IPS-NIHi7 (cell line): ENCODE results near the gene HOATZ.

Experiments used
- DNase-seq: peaks from one replicate; pipeline ENCODE4 v3.0.0; 2012; ENCODE audit warnings: mixed read lengths; ENCODE audit errors: extremely low spot score

The HOATZ gene

DNA sequence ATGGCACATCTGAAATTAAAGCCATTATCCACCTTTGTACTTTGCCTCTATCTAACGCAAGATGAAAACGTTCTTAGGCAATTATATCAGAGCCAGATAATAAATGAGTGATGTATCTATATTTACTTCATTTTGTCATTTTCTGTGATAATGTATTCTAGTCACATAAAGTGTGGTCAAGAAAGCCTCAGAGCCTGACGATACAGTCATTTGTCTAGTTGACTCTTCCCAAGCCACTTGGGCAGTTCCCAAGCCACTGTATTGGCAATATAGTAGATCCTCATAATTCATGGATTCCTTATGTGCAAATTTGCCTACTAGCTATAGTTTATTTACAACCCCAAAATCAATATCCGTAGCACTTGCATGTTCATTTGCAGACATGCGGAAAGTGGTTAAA lies 7.8 kb downstream of the HOATZ start:
- no peak for DNase-seq

- DNase-seq: no peak
These were observed 8.8 kb downstream of the HOATZ start for GRCh38 chr11:111523343-111523742.

DNA sequence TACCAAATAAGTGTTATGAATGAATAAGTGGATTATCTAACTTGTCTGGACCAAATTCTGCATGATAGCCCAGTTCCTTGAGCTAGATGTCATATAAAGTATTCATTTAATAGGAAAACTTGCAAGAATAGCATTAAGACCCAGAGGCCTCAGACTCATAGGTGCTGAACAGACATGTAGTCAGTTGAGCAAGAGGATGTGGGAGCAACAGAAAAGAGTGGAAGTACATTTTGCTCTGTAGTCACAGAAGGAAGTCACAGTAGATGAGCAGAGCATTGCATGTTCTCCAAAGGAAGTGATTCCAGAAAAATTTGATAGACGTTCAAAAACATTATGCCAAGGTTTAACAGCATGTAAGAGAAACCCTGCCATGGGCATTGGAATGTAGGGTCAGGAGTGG lies 9.5 kb downstream of the HOATZ start:
- no peak for DNase-seq

DNA sequence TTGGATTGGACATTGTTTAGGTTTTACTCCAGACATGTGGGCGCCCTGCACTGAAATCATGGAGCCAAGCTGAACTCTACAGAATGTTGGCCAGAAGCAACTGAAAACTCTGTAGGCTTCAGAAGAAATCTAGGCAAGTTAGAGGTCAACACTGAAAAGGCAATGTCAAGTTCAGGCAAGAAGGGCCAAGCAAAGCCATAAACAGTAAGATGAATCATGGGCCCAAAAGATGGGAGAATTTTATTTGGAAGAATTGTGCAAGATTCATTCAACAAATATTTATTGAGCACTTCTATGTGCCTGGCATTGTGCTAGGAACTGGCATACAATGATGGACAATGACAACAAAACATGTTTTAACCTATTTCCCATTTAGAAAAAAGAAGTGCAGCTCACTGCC lies 10.9 kb downstream of the HOATZ start:
- no peak for DNase-seq

DNA sequence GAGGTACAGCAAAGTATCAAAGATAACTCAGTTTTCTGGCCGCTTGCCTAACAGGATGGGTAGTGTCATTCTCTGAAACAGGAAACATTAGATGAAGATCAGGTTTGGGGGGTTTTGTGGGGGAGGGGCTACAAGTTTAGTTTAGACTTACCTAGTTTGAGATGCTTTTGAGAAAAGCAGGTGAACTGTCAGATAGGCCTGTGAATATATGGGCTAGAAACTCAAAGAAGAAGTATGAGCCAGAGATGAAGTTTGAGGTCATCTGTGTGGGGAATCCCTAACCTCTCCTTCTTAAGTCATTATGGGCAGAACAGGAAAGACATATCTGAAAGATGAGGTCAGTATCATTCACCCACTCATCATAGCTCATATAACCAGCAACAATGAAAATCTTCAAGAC lies 11.9 kb downstream of the HOATZ start:
- DNase-seq: no peak

- no peak for DNase-seq
These were observed 12.7 kb downstream of the HOATZ start for GRCh38 chr11:111527279-111527678.

DNA sequence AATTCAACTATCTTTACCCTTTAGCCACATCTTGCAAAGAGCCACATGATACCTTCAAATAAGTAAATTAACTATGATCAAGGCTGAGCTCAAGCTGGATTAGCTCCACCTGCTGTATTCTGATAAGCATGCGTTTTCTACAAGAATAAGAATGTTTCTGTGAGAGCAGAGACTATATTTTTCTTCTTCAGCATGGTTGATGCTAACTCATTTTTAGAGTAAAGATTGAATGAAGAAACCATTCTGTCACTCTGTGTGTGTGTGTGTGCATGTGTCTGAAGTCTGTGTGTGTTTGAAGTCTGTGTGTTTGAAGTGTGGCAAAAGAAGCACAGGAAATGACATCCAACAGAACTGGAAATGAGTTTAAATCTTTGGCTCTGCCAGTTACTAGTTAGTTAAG lies 14.0 kb downstream of the HOATZ start:
- DNase-seq: no peak

GRCh38 chr11:111530091-111530490 lies 15.5 kb downstream of the HOATZ start:
- DNase-seq: no peak

DNA sequence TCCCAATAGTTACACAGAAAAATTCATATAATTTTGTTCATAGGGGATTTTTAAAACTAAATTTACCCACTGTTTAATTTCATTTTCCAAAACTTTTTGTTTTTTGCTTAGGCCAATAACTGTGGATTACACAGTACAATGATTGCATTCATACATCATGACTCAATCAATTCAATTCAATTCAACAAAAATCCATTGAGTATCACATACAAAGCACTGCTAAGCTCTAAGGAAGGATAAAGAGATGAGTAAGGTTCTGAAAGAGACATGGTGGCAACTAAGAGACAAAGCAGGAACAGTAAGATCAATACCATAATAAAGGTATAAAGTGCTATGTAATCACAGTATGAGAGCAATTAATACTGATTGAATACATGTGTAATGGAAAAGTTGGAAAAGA lies 16.6 kb downstream of the HOATZ start:
- no peak for DNase-seq

DNA sequence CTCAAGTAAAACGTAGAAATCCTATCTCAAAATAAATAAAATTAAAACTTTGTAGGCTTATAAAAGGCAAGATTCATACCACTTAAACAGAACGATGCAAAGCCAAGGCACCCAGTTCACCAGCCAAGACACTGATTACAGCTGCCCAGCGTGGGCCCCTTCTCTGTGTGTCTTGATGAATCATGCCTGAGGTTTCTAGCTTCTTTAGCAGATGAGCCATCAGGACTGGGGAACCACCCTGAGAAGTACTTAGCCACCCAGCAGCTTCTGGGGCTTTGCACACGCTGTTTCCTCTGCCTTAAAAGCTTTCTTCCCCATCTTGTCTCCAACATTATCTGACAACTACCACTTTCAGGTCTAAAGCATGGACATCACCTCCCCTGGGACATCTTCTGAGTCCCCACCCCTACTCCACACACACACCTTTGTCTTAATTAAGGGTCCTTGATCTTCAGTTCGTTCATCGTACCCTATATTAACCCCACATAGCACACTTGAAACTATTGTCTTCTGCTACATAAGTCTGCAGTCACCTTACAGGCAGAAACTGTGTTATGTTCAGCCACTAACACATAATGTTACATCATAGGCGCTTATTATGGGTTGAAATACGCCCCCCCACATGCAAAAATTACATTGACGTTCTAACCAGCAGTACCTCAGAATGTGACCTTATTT lies 17.2 kb downstream of the HOATZ start:
- DNase-seq: peak; percentile 41

DNA sequence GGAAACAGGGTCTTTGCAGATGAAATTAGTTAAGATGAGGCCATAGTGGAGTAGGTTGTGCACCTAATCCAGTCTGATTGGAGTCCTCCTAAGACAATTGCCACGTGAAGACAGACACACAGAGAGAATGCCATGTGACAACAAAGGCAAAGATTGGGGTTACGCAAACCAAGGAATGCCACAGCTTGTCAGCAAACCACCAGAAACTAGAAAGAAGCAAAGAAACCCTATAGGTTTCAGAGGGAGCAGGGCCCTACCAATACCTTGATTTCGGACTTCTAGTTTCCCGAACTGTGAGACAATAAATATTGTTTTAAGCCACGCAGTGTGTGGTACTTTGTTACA lies 17.8 kb downstream of the HOATZ start:
- DNase-seq: no peak

GRCh38 chr11:111535281-111535680 lies 20.7 kb downstream of the HOATZ start:
- DNase-seq: no peak

DNA sequence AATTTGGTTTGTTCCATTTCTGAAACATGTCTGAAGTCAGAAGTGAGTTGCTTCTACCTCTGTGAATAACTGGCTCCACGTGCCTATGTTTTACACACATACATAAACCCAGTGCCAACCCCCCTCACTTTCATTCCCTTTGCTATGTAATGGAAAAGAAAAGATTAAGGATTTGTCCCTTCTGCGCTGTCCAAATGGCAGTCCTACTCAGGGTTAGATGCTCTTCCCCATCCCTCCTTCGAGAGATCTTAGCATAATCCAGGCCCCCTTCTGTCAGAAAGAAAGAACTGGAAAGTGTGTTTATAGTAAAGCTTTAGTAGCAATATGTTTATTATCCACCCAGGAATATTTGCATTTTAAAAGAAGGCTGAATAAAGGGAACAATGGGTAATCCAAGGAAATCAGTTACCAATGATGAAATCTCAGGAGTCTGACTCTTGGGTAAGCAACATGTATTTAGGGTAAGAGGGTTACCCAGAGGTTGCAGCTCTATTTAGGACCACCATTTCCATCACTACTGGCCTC lies 22.8 kb downstream of the HOATZ start:
- DNase-seq: no peak

DNA sequence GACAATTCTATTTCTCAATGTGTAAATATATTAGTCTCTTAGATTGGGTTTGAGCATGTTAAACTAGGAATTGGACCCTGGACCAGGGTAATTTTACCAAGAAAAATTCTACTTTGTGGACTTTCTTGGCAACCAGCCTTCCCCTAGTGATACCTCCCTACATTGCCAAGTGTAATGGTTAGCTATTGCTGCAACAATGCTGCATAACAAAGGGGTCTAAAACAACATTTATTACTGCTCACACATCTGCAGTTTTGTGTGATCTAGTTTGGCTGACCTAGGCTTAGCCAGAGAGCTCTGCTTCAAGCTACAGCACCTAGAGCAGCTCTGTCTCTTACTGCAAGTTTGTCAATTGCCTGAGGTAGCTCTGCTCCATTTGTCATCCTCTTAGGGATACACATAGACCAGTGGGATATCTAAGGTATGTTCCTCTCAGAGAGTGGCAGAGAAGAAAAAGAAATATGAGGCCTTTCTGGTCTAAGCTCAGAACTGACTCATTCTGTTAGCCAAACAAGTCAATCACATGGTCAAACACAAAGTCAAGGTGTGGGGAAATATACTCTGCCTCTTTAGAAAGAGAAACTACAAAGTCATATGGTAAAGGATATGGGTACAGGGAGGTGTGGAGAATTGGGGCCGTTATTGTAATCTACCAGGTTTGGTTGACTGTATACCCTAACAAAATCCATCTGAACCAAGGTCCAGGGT lies 24.0 kb downstream of the HOATZ start:
- DNase-seq: no peak

DNA sequence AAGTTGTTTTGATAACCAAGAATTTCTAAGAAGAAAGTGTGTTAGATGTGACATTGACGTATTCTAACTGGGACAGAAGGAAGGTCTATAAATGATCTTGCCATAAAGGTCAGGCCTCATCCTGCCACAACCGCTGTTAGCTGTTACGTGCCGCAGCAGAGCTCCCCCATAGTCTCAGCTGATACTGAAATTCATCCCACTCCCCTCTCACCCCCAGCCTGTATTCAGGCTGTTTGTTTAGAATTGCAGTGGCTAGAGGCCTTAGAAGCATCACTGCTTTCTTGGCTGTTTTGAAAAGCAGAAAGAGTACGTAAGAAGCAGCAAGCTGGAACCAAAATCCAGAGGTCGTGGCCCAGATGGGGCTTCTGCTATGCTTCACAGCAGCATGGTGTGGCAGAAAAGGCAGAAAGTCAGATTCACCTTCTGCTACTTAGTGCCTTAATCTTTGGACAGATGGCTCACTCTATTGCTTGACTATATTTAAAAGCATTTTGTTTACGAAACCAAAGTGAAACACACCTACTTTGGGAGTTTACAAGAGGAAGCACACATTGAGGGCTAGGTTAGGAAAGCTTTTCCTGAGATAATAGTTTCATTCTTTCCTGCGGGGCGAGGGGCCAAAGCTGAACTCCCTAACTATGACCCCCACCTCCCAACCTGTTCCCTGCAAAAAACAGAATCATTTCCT lies 25.0 kb downstream of the HOATZ start:
- no peak for DNase-seq

DNA sequence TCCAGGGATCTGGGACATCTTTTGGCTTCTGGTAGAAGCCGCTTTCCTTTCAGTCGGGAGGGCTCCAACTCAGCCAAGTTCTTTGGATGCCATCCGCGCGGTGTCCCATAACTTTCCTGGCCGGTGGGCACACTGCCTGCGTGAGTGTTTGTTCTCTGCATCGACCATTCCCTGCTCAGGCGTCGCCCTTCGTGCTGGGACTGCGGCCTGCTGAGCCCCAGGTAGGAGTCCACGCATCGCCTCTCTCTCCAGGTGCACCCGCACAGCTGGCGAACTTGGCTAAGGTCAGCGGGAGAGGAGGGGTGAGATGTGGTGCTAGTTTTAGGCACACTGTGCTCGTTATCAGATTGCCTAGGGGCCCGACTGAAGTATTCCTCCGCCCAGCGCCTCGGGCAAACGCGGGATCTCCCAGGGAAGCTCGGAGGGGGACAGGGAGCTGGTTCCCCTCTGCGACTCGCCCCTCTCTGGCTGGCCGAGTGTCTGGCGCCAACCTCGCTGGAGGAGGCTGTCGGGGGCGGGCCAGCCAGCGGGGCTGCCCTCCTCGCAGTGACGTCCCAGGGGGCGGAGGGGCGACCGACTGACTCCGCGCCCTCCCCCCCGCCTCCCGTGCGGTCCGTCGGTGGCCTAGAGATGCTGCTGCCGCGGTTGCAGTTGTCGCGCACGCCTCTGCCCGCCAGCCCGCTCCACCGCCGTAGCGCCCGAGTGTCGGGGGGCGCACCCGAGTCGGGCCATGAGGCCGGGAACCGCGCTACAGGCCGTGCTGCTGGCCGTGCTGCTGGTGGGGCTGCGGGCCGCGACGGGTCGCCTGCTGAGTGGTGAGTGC lies 25.7 kb downstream of the HOATZ start, which contains the start of gene LAYN:
Gene LAYN, plus strand, starts transcription at position 607 of the 823 bp plus-strand sequence. Its CDS starts 124 bp downstream, at position 731.
- peak; percentile 72 for DNase-seq

GRCh38 chr11:111540937-111541253 lies 26.3 kb downstream of the HOATZ start:
- DNase-seq: no peak

GRCh38 chr11:111541254-111542061 lies 26.9 kb downstream of the HOATZ start:
- peak; percentile 64 for DNase-seq

DNA sequence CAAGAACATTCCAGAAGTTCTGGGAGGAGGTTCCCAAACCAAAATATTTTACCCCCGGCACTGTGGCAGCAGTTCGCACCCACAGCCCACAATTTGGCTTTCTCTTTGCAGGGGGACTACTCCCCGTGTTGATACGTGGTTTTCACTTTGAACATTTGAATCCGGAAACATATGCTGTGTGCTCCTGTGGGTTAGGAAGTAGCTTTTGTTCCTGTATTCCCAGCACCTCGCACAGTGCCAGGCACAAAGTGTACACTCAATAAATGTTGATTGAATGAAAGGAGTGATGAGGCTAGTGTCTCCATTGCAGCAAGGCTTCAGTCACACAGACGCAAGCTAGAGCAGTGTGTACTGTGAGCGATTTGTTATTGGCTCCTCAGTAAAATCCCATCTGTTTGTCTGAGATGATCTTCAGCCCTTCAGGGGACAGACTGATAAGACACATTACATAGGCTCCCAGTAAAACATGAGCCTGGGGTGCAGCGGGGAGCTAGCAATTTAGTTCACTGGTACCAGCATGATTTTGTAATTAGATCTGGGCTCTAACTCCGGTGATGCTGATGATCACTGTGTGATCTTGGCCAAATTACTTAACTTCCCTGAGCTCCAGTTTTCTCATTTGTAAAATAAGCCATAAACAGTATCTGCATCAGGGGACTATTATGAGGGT lies 28.2 kb downstream of the HOATZ start:
- no peak for DNase-seq

GRCh38 chr11:111548525-111548924 lies 33.9 kb downstream of the HOATZ start:
- DNase-seq: no peak
